Glomerular visceral epithelial cell (primary cell): ENCODE data around the gene SMTNL1.
A peak's percentile ranks its signal among the peaks of the same experiment; 100 is the strongest.

Experiments used
- DNase-seq: peaks from one replicate; pipeline ENCODE4 v3.0.0-alpha.2; 2016; ENCODE audit errors: extremely low spot score

The SMTNL1 gene

DNA sequence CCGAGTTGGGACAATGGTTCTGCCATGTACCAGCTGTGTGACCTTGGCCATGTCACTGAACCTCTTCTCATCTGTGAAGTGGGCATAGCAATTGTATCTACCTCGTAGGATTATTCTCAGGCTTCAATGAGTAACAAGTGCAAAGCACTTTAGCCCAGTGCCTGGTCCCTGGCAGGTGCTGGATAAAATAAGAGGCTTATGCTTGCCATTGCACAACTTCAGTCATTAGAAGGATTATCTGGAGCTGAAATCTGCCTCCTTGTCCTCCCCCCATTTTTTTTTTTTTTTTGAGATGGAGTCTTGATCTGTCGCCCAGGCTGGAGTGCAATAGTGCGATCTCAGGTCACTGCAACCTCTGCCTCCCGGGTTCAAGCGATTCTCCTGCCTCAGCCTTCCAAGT is 7.2 kb downstream of the SMTNL1 start:
- DNase-seq = no peak

DNA sequence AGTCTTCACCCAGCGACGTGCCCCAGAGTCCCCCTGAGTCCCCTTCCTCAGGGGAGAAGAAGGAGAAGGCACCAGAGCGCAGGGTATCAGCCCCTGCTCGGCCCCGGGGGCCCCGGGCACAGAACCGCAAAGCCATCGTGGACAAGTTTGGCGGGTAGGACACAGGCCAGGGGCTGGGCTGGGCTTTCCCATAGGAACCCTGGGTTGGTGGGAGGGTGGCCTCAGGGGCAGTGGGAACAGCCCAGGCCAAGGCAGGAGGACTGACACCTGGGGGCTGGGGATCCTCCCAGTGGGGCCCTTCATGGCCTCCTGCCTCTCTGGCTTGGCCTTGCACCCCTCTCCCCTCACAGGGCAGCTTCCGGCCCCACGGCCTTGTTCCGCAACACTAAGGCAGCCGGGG is 8.5 kb downstream of the SMTNL1 start:
- no peak for DNase-seq

DNA sequence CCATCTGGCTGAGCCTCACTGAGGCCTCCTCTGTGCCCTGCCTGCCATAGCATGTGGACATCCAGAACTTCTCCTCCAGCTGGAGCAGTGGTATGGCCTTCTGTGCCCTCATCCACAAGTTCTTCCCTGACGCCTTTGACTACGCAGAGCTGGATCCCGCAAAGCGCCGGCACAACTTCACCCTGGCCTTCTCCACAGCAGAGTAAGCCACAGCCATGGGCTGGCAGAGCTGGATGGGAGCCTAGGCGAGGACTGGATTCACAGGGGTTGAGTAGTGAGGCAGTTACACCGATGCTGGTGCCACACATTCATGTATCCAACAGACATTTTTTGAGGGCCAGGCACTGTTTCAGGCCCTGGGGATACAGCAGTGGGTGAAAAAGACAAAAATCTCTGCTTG is 9.1 kb downstream of the SMTNL1 start:
- no peak for DNase-seq

- peak; percentile 51 for DNase-seq
Measured at GRCh38 chr11:57546869-57547475, 9.6 kb downstream of the SMTNL1 start.

DNA sequence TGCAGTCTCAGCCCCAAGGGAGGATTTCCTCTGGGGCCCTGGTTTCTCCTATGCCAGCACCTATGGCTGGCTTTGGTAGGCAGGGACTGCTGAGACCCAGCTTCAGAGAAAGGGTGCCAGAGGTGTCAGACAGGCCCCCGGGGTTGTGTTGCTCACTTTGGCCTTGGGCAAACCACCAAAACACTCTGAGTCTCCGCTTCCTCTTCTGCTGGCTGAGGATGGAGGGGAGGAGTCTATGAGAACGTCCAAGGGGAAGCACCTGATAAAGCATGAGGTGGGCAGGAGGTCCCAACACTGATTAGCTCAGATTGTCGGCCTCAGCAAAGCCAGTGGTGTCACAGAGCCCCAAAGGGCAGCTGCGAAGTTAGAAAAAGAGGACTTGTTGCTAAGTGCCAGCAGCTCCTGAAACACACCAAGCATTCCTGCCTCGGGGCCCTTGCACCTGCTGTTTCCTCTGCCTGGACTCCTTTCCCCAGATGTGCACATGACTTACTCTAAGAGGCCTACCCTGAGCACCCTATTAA is 10.5 kb downstream of the SMTNL1 start:
- DNase-seq = no peak

- no peak for DNase-seq
Measured at GRCh38 chr11:57549983-57550382, 12.6 kb downstream of the SMTNL1 start.

DNA sequence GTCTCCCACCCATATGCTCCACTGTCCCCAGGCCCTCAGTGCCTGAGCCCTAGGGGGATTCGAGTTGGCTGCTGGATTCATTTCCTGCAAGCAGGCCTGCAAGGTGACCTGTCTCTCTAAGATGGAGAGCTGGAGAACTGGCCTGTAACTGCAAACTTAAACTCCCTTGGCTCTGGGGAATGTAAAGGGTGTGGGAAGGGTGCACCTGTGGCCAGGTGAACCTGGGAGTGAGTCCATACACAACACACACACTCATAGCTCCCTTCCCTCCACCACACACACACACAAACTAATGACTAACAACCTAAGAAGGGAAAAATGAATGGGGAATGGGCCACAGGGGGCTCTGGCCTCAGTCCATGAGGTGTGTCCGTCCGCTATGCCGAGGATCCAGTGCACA is 14.5 kb downstream of the SMTNL1 start:
- DNase-seq = no peak

DNA sequence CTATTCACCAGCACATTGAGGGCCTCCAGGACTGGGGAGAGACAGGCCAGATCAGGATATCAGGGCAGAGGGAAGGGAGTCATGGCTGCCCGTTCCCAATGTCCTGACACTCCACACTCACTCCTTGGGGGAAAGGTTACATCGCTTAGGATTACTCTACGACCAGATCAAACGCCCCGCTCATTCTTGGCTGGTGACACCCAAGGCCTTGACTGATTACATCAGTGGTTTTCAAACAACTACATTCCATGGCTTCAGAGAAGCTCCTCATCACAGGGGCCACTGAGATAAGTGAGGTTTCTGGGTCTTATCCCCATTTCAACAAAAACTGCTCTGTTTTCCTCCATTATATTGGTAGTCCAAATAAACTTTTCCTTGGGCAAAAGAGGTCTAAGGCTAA is 15.1 kb downstream of the SMTNL1 start:
- no peak for DNase-seq

- DNase-seq = no peak
Measured at GRCh38 chr11:57555393-57555792, 18.0 kb downstream of the SMTNL1 start.

GRCh38 chr11:57556041-57556440 is 18.6 kb downstream of the SMTNL1 start:
- no peak for DNase-seq

DNA sequence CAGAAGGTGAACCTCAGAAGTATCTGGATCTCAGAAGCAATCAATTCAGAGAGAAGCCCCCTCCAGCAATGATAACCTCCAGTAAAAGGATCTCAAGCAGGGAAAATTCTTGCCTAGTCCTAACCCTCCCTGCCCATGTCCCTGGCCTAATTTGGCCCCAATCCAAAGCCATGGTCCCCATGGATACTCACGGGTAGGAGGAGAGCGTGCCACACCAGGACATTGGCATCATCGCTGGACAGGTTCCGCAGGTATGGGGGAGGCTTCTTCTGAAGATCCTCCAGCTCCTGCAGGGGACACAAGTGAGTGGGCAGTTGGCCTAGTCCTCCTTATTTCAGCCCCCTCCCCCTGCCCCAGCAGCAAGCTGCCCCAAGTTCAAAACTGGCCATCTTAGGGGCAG is 22.8 kb downstream of the SMTNL1 start:
- no peak for DNase-seq

GRCh38 chr11:57562596-57562995 is 25.2 kb downstream of the SMTNL1 start:
- no peak for DNase-seq

GRCh38 chr11:57566005-57566904 is 28.9 kb downstream of the SMTNL1 start:
- DNase-seq = peak; percentile 37

- DNase-seq = no peak
Measured at GRCh38 chr11:57566905-57567514, 29.6 kb downstream of the SMTNL1 start.

- peak; percentile 26 for DNase-seq
Measured at GRCh38 chr11:57567515-57568329, 30.3 kb downstream of the SMTNL1 start, which contains the start of gene UBE2L6. Gene UBE2L6 (minus strand): TSS chr11:57567672. CDS start chr11:57567611, 61 bp downstream.

DNA sequence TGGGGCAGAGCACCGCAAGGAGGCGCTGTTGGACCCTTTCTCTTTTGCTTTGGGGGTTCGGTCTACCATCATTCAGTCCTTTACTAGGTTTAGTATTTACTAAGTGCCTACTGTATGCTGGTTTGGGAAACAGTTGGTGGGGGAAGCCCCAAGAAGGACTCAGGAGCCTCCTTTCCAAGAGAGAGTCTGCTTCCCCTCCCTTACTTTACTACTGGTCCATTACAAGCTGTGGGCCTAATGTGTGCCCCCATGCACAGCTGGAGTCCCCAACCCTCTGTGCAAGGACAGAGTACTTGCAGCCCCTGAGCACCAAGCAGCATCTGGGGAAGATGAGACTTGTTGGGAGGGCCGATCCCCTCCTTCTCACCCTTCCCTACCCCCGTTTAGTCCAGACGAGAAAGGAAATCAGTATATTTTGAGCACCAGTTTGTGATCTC is 31.0 kb downstream of the SMTNL1 start:
- peak; percentile 74 for DNase-seq

DNA sequence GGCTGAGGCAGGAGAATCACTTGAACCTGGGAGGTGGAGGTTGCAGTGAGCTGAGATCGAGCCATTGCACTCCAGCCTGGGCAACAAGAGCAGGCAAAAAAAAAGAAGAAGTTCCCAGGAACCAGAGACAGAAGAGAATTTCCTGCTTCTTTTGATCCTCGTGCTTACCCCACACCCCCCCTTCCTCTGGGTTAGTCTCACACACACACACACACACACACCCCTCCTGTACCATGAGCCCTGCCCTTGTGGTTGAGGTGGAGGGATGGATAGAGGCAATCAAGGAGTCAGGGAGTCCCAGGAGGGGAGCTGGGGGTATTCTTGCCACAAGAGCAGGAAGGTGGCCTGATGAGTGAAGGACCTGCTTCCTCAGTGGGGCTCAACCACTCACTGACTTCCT is 34.2 kb downstream of the SMTNL1 start:
- DNase-seq = no peak

DNA sequence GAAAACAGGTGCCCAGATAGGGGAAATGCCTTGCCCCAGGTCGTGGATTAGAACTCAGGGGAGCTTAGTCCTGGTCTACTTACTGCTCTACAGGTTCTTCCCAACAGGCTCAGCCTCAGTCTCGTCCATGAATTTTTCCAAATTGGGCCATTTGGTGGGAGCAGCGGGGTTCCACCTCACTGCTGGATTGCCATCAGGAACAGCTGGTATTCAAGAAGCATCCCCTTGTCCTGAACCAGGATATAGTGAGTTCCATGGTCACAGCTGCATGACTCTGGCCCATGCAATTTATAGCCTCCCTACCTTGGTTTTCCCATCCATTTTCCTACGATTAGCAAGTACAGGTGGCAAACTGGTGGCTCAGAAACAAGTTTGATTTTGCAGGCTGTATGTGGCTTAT is 36.7 kb downstream of the SMTNL1 start:
- no peak for DNase-seq

- no peak for DNase-seq
Measured at GRCh38 chr11:57584341-57584740, 46.9 kb downstream of the SMTNL1 start.

DNA sequence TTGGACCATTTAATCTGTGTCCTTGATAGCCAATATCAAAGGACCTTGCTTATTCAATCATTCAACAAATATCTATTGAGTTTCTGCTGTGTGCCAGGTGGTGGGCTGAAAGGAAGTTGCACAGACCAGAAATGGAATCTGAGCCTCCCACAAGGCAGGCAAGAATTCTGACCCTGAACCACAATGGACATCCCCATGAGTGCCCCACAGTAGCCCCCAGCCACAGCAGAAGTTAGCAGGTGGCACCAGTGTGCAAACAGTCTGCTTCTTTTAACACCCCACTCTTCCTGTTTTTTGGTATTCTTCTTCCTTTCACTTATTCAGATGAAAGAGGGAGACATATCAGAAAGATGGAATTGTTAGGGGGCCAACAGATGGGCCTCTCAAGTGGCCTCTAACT is 47.9 kb downstream of the SMTNL1 start:
- no peak for DNase-seq

DNA sequence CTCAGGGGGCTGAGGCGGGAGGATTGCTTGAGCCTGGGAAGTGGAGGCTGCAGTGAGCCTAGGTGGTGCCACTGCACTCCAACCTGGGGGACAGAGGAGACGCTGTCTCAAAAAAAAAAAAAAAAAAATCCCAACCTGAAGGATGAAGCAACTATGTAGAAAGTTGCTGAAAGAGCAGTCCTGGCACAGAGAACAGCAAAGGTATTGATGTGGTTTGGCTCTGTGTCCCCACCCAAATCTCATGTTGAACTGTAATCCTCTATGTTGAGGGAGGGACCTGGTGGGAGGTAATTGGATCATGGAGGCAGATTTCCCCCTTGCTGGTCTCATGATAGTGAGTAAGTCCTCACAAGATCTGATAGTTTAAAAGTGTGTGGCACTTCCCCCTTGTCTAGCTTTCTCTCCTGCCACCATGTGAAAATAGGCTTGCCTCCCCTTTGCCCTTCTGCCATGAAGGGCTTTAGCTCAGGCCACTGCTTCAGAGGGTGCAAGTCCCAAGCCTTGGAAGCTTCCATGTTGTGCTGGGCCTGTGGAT is 49.4 kb downstream of the SMTNL1 start:
- DNase-seq = no peak
